NCI-H345 (cell line): ENCODE measurements around the gene MOB1B.
"Not testable (repeated sequence)": the region's sequence is repeated elsewhere in the genome, so short reads cannot be mapped to it uniquely, and the experiment has no call there.

Experiments
- DNase-seq: peaks from one replicate; lab custom pipeline; 2025; lab: John Stamatoyannopoulos, UW

The MOB1B gene

GRCh38 chr4:70956549-70957210, 54.5 kb downstream of the MOB1B start:
- no peak for DNase-seq

GRCh38 chr4:70958681-70959080, 56.5 kb downstream of the MOB1B start:
- no peak for DNase-seq

GRCh38 chr4:70969076-70969475, 66.9 kb downstream of the MOB1B start:
- DNase-seq, result no peak

- no peak for DNase-seq
Observed at GRCh38 chr4:70976252-70976651, 74.1 kb downstream of the MOB1B start.

GRCh38 chr4:70979445-70980008, 77.4 kb downstream of the MOB1B start:
- no peak for DNase-seq

- DNase-seq, result no peak
Observed at GRCh38 chr4:70980196-70980595, 78.0 kb downstream of the MOB1B start.

GRCh38 chr4:70984106-70984505, 81.9 kb downstream of the MOB1B start:
- DNase-seq, result no peak

GRCh38 chr4:70984589-70984988, 82.4 kb downstream of the MOB1B start:
- DNase-seq, result no peak

- DNase-seq, result no peak
Observed at GRCh38 chr4:70991596-70991995, 89.4 kb downstream of the MOB1B start.

GRCh38 chr4:70992391-70992881, 90.3 kb downstream of the MOB1B start:
- DNase-seq, result no peak

GRCh38 chr4:70993181-70994068, 91.3 kb downstream of the MOB1B start, which contains the start of gene DCK:
DCK (plus strand) TSS chr4:70993649; CDS start chr4:70993836, 187 bp downstream.
- peak; percentile 88 for DNase-seq

GRCh38 chr4:70994069-70994366, 91.8 kb downstream of the MOB1B start:
- DNase-seq, result no peak

GRCh38 chr4:70994387-70995099, 92.4 kb downstream of the MOB1B start:
- DNase-seq, result no peak

- DNase-seq, result no peak
Observed at GRCh38 chr4:70996018-70996360, 93.8 kb downstream of the MOB1B start.

- DNase-seq, result no peak
Observed at GRCh38 chr4:70997036-70997435, 94.9 kb downstream of the MOB1B start.

GRCh38 chr4:70997546-70997945, 95.4 kb downstream of the MOB1B start:
- DNase-seq, result no peak

- DNase-seq, result not testable (repeated sequence)
Observed at GRCh38 chr4:70999639-71000038, 97.5 kb downstream of the MOB1B start.

GRCh38 chr4:71001363-71001762, 99.2 kb downstream of the MOB1B start:
- not testable (repeated sequence) for DNase-seq

GRCh38 chr4:71004281-71004851, 102.2 kb downstream of the MOB1B start:
- no peak for DNase-seq

- not testable (repeated sequence) for DNase-seq
Observed at GRCh38 chr4:71005025-71005424, 102.9 kb downstream of the MOB1B start.

- no peak for DNase-seq
Observed at GRCh38 chr4:71006203-71006907, 104.2 kb downstream of the MOB1B start.
